Fibroblast of skin of right quadriceps (primary cell): ENCODE data around the gene SLC39A5.

Experiments used
- DNase-seq: peaks from one replicate; pipeline ENCODE4 v3.0.0-alpha.2; 2013

The SLC39A5 gene

GRCh38 chr12:56229916-56230431, at the start of gene SLC39A5:
Gene SLC39A5, plus strand, starts transcription at chr12:56230051. Its CDS starts 1,224 bp downstream, at chr12:56231275.
- DNase-seq, result no peak

- DNase-seq, result no peak
Observed at GRCh38 chr12:56186957-56187356, 42.9 kb upstream of the SLC39A5 start.

GRCh38 chr12:56188131-56188777, 41.6 kb upstream of the SLC39A5 start:
- DNase-seq, result no peak

- DNase-seq, result no peak
Observed at GRCh38 chr12:56188778-56189098, 41.1 kb upstream of the SLC39A5 start.

- peak; percentile 86 for DNase-seq
Observed at GRCh38 chr12:56189099-56189917, 40.5 kb upstream of the SLC39A5 start, which contains the start of gene SMARCC2. Gene SMARCC2, minus strand, starts transcription at chr12:56189483. Its CDS starts 22 bp downstream, at chr12:56189461.

- peak; percentile 89 for DNase-seq
Observed at GRCh38 chr12:56189918-56190694, 39.7 kb upstream of the SLC39A5 start.

GRCh38 chr12:56190695-56191155, 39.1 kb upstream of the SLC39A5 start:
- DNase-seq, result no peak

- no peak for DNase-seq
Observed at GRCh38 chr12:56192582-56192981, 37.3 kb upstream of the SLC39A5 start.

- DNase-seq, result peak; percentile 82
Observed at GRCh38 chr12:56193025-56193578, 36.7 kb upstream of the SLC39A5 start.

- peak; percentile 94 for DNase-seq
Observed at GRCh38 chr12:56196818-56197550, 32.9 kb upstream of the SLC39A5 start.

GRCh38 chr12:56197921-56198635, 31.8 kb upstream of the SLC39A5 start:
- no peak for DNase-seq

GRCh38 chr12:56198836-56199235, 31.0 kb upstream of the SLC39A5 start:
- peak; percentile 11 for DNase-seq

- no peak for DNase-seq
Observed at GRCh38 chr12:56202366-56202765, 27.5 kb upstream of the SLC39A5 start.

- DNase-seq, result no peak
Observed at GRCh38 chr12:56202838-56203237, 27.0 kb upstream of the SLC39A5 start.

- no peak for DNase-seq
Observed at GRCh38 chr12:56204275-56204674, 25.6 kb upstream of the SLC39A5 start.

- DNase-seq, result no peak
Observed at GRCh38 chr12:56205445-56205844, 24.4 kb upstream of the SLC39A5 start.

GRCh38 chr12:56206452-56207166, 23.2 kb upstream of the SLC39A5 start:
- DNase-seq, result peak; percentile 46

GRCh38 chr12:56208006-56208405, 21.8 kb upstream of the SLC39A5 start:
- DNase-seq, result no peak

GRCh38 chr12:56212361-56212760, 17.5 kb upstream of the SLC39A5 start:
- no peak for DNase-seq

GRCh38 chr12:56213878-56214277, 16.0 kb upstream of the SLC39A5 start:
- no peak for DNase-seq

- DNase-seq, result no peak
Observed at GRCh38 chr12:56216461-56216860, 13.4 kb upstream of the SLC39A5 start.
